Testis (tissue), 2 donors: ENCODE results near the gene GSK3A.

Experiments used
- CTCF ChIP-seq, 3 experiments: fragments of 450-650 bp in 2 of 3; fragments of 200-600 bp in 1 of 3; sonication (generic) in 1 of 3; IDR thresholded peaks; one replicate each; pipeline ENCODE4 v1.5.1; 2016 to 2019; ENCODE audit warnings: antibody characterized with exemption in 3 of 3, mild to moderate bottlenecking in 2 of 3, moderate library complexity in 1 of 3
- POLR2A ChIP-seq: fragments of 450-650 bp; IDR thresholded peaks from one replicate; pipeline ENCODE4 v1.6.1; 2017; ENCODE audit warnings: antibody characterized with exemption, mild to moderate bottlenecking, moderate library complexity

- no peak for TF ChIP-seq CTCF (IDR thresholded peaks at IDR 0.05)
- TF ChIP-seq POLR2A, result peak; percentile 90
Observed at GRCh38 chr19:42268142-42268703, 25.8 kb upstream of the GSK3A start.
